HEK293 (cell line): ENCODE measurements around the gene BPIFA1.

ENCODE experiments used
- CTCF ChIA-PET: fragments of 350-600 bp; formaldehyde crosslinking; extraction: SDS; loops from one replicate; lab custom pipeline; 2021; ENCODE audit warnings: antibody characterized with exemption; lab: Yijun Ruan, JAX
- POLR2A ChIA-PET: fragments of 300-600 bp; formaldehyde crosslinking; extraction: SDS; loops from one replicate; lab custom pipeline; 2020; ENCODE audit warnings: antibody characterized with exemption, inconsistent platforms; lab: Yijun Ruan, JAX
- H3K27ac ChIP-seq: fragments of 200-500 bp; sonication (Bioruptor generic); 2 replicates; pipeline ENCODE4 v1.5.1; 2014; ENCODE audit warnings: low read depth, low read length, control low read depth, inconsistent platforms; ENCODE audit errors: extremely low read depth
- H3K36me3 ChIP-seq, 2 experiments: fragments of 200-500 bp in 1 of 2; sonication (Bioruptor generic) in 1 of 2; 1 replicate in 1 of 2; 2 replicates in 1 of 2; pipeline ENCODE4 v1.5.1; 2014 to 2017; ENCODE audit warnings: inconsistent platforms in 2 of 2, low read length in 2 of 2; ENCODE audit not compliant: control insufficient read depth in 2 of 2, insufficient read depth in 1 of 2
- H3K4me1 ChIP-seq: fragments of 200-500 bp; sonication (Bioruptor generic); 2 replicates; pipeline ENCODE4 v1.5.1; 2014; ENCODE audit warnings: mild to moderate bottlenecking, low read length, inconsistent platforms; ENCODE audit not compliant: control insufficient read depth, insufficient read depth
- H3K4me3 ChIP-seq: 2 replicates; pipeline ENCODE4 v1.5.1; 2011; ENCODE audit warnings: low read depth, mild to moderate bottlenecking, control low read depth, low read length, moderate library complexity
- H3K9me3 ChIP-seq: fragments of 200-500 bp; sonication (Bioruptor generic); 2 replicates; pipeline ENCODE4 v1.5.1; 2014; ENCODE audit warnings: low read depth, low read length, inconsistent platforms; ENCODE audit not compliant: control insufficient read depth, insufficient read depth
- BCL11A ChIP-seq: fragments of 450-650 bp; formaldehyde crosslinking; IDR thresholded peaks from 2 replicates; pipeline ENCODE4 v1.5.1; 2016; ENCODE audit warnings: low read depth, missing biosample characterization, missing genetic modification characterization
- BCL11B ChIP-seq: fragments of 450-650 bp; formaldehyde crosslinking; IDR thresholded peaks from 2 replicates; pipeline ENCODE4 v1.5.1; 2016; ENCODE audit warnings: low read depth, missing biosample characterization, missing genetic modification characterization
- HOXD13 ChIP-seq: sonication (generic); formaldehyde crosslinking; IDR thresholded peaks from 2 replicates; pipeline ENCODE4 v1.8.0; 2022; ENCODE audit warnings: missing genetic modification reagents, borderline replicate concordance
- KLF10 ChIP-seq: fragments of 450-650 bp; IDR thresholded peaks from 2 replicates; pipeline ENCODE4 v1.5.1; 2018; ENCODE audit warnings: missing biosample characterization, mild to moderate bottlenecking, missing genetic modification characterization
- KLF16 ChIP-seq: fragments of 450-650 bp; formaldehyde crosslinking; IDR thresholded peaks from 2 replicates; pipeline ENCODE4 v1.5.1; 2017; ENCODE audit warnings: missing biosample characterization, missing genetic modification characterization
- MYNN ChIP-seq: fragments of 450-650 bp; formaldehyde crosslinking; IDR thresholded peaks from 2 replicates; pipeline ENCODE4 v1.5.1; 2016; ENCODE audit warnings: missing biosample characterization, missing genetic modification characterization, borderline replicate concordance
- ZBTB17 ChIP-seq: fragments of 450-650 bp; formaldehyde crosslinking; IDR thresholded peaks from 2 replicates; pipeline ENCODE4 v1.5.1; 2016; ENCODE audit warnings: missing biosample characterization, missing genetic modification characterization
- ZFP3 ChIP-seq: fragments of 450-650 bp; formaldehyde crosslinking; IDR thresholded peaks from 2 replicates; pipeline ENCODE4 v1.5.1; 2016; ENCODE audit warnings: low read depth, missing biosample characterization, missing genetic modification characterization
- ZFP41 ChIP-seq: fragments of 450-650 bp; formaldehyde crosslinking; IDR thresholded peaks from 2 replicates; pipeline ENCODE4 v1.5.1; 2016; ENCODE audit warnings: missing biosample characterization, missing genetic modification characterization, borderline replicate concordance
- ZFP69B ChIP-seq: fragments of 450-650 bp; formaldehyde crosslinking; IDR thresholded peaks from 2 replicates; pipeline ENCODE4 v1.5.1; 2016; ENCODE audit warnings: missing biosample characterization, missing genetic modification characterization
- ZNF132 ChIP-seq: fragments of 450-650 bp; formaldehyde crosslinking; IDR thresholded peaks from 2 replicates; pipeline ENCODE4 v1.5.1; 2017; ENCODE audit warnings: missing biosample characterization, missing genetic modification characterization, borderline replicate concordance
- ZNF169 ChIP-seq: fragments of 450-650 bp; formaldehyde crosslinking; IDR thresholded peaks from 2 replicates; pipeline ENCODE4 v1.5.1; 2016; ENCODE audit warnings: missing biosample characterization, missing genetic modification characterization
- ZNF211 ChIP-seq: fragments of 450-650 bp; formaldehyde crosslinking; IDR thresholded peaks from 2 replicates; pipeline ENCODE4 v1.5.1; 2016; ENCODE audit warnings: low read depth, missing biosample characterization, missing genetic modification characterization
- ZNF223 ChIP-seq: fragments of 450-650 bp; formaldehyde crosslinking; IDR thresholded peaks from 2 replicates; pipeline ENCODE4 v1.5.1; 2016; ENCODE audit warnings: missing biosample characterization, missing genetic modification characterization
- ZNF24 ChIP-seq: fragments of 450-650 bp; formaldehyde crosslinking; IDR thresholded peaks from 2 replicates; pipeline ENCODE4 v1.5.1; 2016; ENCODE audit warnings: missing biosample characterization, missing genetic modification characterization
- ZNF266 ChIP-seq: fragments of 450-650 bp; formaldehyde crosslinking; IDR thresholded peaks from 2 replicates; pipeline ENCODE4 v1.5.1; 2016; ENCODE audit warnings: missing biosample characterization, missing genetic modification characterization, low read depth
- ZNF341 ChIP-seq: fragments of 450-650 bp; formaldehyde crosslinking; IDR thresholded peaks from 2 replicates; pipeline ENCODE4; 2016; ENCODE audit warnings: low read depth, missing biosample characterization, missing genetic modification characterization
- ZNF350 ChIP-seq: fragments of 450-650 bp; formaldehyde crosslinking; IDR thresholded peaks from 2 replicates; pipeline ENCODE4 v1.5.0; 2017; ENCODE audit warnings: missing biosample characterization, mild to moderate bottlenecking, missing genetic modification characterization
- ZNF366 ChIP-seq: fragments of 450-650 bp; formaldehyde crosslinking; conservative IDR thresholded peaks from 2 replicates; pipeline ENCODE4 v1.5.1; 2016; ENCODE audit warnings: missing biosample characterization, missing genetic modification characterization
- ZNF610 ChIP-seq: fragments of 450-650 bp; formaldehyde crosslinking; IDR thresholded peaks from 2 replicates; pipeline ENCODE4 v1.5.1; 2016; ENCODE audit warnings: missing biosample characterization, missing genetic modification characterization, borderline replicate concordance
- ZNF621 ChIP-seq: fragments of 450-650 bp; formaldehyde crosslinking; IDR thresholded peaks from 2 replicates; pipeline ENCODE4 v1.5.1; 2017; ENCODE audit warnings: missing biosample characterization, missing genetic modification characterization
- ZNF701 ChIP-seq: fragments of 450-650 bp; formaldehyde crosslinking; IDR thresholded peaks from 2 replicates; pipeline ENCODE4 v1.5.1; 2016; ENCODE audit warnings: missing biosample characterization, missing genetic modification characterization
- ZNF76 ChIP-seq: fragments of 450-650 bp; formaldehyde crosslinking; IDR thresholded peaks from 2 replicates; pipeline ENCODE4; 2016; ENCODE audit warnings: low read depth, missing biosample characterization, missing genetic modification characterization, borderline replicate concordance
- ZNF777 ChIP-seq: fragments of 450-650 bp; formaldehyde crosslinking; IDR thresholded peaks from 2 replicates; pipeline ENCODE4 v1.5.1; 2017; ENCODE audit warnings: missing biosample characterization, missing genetic modification characterization, borderline replicate concordance
- ZSCAN16 ChIP-seq: fragments of 450-650 bp; formaldehyde crosslinking; IDR thresholded peaks from 2 replicates; pipeline ENCODE4 v1.5.1; 2016; ENCODE audit warnings: missing biosample characterization, missing genetic modification characterization
- ZSCAN18 ChIP-seq: fragments of 450-650 bp; formaldehyde crosslinking; IDR thresholded peaks from 2 replicates; pipeline ENCODE4 v1.5.1; 2016; ENCODE audit warnings: missing biosample characterization, missing genetic modification characterization
- TF ChIP-seq, protein P1 (sequence below): fragments of 450-650 bp; formaldehyde crosslinking; IDR thresholded peaks from 2 replicates; pipeline ENCODE4 v1.5.1; 2017; ENCODE audit warnings: missing biosample characterization, mild to moderate bottlenecking, missing genetic modification characterization, moderate library complexity
- TF ChIP-seq, protein P2 (sequence below): fragments of 450-650 bp; formaldehyde crosslinking; conservative IDR thresholded peaks from 2 replicates; pipeline ENCODE4 v1.5.1; 2016; ENCODE audit warnings: low read depth, missing biosample characterization, missing genetic modification characterization

The BPIFA1 gene

GRCh38 chr20:33249456-33249855 lies 13.7 kb downstream of the BPIFA1 start:
- TF ChIP-seq ZNF24: no peak
- no peak for TF ChIP-seq ZNF223 (tag by site-specific recombination)
- TF ChIP-seq ZNF169 (tag by site-specific recombination): no peak
- no peak for TF ChIP-seq MYNN (tag by site-specific recombination)
- TF ChIP-seq ZFP69B (tag by site-specific recombination): no peak
- no peak for TF ChIP-seq ZFP3 (tag by site-specific recombination)
- TF ChIP-seq, protein P1, sequence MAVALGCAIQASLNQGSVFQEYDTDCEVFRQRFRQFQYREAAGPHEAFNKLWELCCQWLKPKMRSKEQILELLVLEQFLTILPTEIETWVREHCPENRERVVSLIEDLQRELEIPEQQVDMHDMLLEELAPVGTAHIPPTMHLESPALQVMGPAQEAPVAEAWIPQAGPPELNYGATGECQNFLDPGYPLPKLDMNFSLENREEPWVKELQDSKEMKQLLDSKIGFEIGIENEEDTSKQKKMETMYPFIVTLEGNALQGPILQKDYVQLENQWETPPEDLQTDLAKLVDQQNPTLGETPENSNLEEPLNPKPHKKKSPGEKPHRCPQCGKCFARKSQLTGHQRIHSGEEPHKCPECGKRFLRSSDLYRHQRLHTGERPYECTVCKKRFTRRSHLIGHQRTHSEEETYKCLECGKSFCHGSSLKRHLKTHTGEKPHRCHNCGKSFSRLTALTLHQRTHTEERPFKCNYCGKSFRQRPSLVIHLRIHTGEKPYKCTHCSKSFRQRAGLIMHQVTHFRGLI (tag by site-specific recombination): no peak
- no peak for TF ChIP-seq ZNF366 (tag by site-specific recombination)
- no peak for TF ChIP-seq ZSCAN16 (tag by site-specific recombination)
- no peak for TF ChIP-seq KLF10 (tag by site-specific recombination)
- TF ChIP-seq KLF16 (tag by site-specific recombination): no peak
- TF ChIP-seq ZNF266 (tag by site-specific recombination): no peak
- no peak for TF ChIP-seq ZNF341 (tag by site-specific recombination)
- TF ChIP-seq ZBTB17 (tag by site-specific recombination): no peak
- no peak for TF ChIP-seq ZNF610
- no peaks in the 10 kb centered on the region for H3K9me3 ChIP-seq
- H3K27ac ChIP-seq: no peak overlapping the region
- ChIA-PET POLR2A (no interaction called here), CTCF (interaction anchor here (2.1 kb wide), 1 partner anchor 13 kb away, joined by 9 read pairs; no protein-coding TSS in a partner anchor)
- no peaks in the 10 kb centered on the region for H3K36me3 ChIP-seq
- no peaks in the 10 kb centered on the region for H3K4me1 ChIP-seq
- H3K4me3 ChIP-seq: no peak overlapping the region

- Histone ChIP-seq H3K4me3 (no peak overlapping the region), H3K27ac (no peak overlapping the region), H3K9me3 (no peaks in the 10 kb centered on the region), H3K4me1 (no peaks in the 10 kb centered on the region), H3K36me3 (no peaks in the 10 kb centered on the region)
- ChIA-PET CTCF (no interaction called here), POLR2A (no interaction called here)
- TF ChIP-seq ZNF701 (tag by site-specific recombination) (no peak), ZNF76 (tag by site-specific recombination) (no peak), HOXD13 (CRISPR knock-in tag) (no peak), ZSCAN18 (no peak), BCL11B (tag by site-specific recombination) (no peak), ZNF621 (no peak), ZNF777 (tag by site-specific recombination) (no peak), BCL11A (tag by site-specific recombination) (no peak), ZNF132 (tag by site-specific recombination) (no peak), ZFP41 (no peak), ZNF211 (no peak), ZNF350 (tag by site-specific recombination) (no peak)
- TF ChIP-seq, protein P2, sequence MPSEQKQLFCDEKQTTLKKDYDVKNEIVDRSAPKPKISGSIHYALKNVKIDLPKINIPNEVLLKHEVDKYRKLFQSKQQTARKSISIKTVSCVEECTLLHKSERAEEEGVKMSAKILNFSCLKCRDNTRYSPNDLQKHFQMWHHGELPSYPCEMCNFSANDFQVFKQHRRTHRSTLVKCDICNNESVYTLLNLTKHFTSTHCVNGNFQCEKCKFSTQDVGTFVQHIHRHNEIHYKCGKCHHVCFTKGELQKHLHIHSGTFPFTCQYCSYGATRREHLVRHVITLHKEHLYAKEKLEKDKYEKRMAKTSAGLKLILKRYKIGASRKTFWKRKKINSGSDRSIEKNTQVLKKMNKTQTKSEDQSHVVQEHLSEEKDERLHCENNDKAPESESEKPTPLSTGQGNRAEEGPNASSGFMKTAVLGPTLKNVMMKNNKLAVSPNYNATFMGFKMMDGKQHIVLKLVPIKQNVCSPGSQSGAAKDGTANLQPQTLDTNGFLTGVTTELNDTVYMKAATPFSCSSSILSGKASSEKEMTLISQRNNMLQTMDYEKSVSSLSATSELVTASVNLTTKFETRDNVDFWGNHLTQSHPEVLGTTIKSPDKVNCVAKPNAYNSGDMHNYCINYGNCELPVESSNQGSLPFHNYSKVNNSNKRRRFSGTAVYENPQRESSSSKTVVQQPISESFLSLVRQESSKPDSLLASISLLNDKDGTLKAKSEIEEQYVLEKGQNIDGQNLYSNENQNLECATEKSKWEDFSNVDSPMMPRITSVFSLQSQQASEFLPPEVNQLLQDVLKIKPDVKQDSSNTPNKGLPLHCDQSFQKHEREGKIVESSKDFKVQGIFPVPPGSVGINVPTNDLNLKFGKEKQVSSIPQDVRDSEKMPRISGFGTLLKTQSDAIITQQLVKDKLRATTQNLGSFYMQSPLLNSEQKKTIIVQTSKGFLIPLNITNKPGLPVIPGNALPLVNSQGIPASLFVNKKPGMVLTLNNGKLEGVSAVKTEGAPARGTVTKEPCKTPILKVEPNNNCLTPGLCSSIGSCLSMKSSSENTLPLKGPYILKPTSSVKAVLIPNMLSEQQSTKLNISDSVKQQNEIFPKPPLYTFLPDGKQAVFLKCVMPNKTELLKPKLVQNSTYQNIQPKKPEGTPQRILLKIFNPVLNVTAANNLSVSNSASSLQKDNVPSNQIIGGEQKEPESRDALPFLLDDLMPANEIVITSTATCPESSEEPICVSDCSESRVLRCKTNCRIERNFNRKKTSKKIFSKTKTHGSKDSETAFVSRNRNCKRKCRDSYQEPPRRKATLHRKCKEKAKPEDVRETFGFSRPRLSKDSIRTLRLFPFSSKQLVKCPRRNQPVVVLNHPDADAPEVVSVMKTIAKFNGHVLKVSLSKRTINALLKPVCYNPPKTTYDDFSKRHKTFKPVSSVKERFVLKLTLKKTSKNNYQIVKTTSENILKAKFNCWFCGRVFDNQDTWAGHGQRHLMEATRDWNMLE (tag by site-specific recombination): no peak
These were observed 14.9 kb downstream of the BPIFA1 start for GRCh38 chr20:33250666-33251065.
